Activated CD8-positive, alpha-beta T cell treated with anti-CD3 and anti-CD28 coated beads for 36 hours (primary cell): Measurements from ENCODE around the gene KCNK7. TPM values are rescaled to one million over a fixed set of nuclear protein-coding genes. Genes with fewer than 3 reads are reported as not detected.

Experiments
- ATAC-seq: fragments of 200-7000 bp; cut with Tn5 transposase; one replicate; pipeline ENCODE4 v1.10.0; 2021; ENCODE audit warnings: mild to moderate bottlenecking, moderate library complexity
- CTCF ChIA-PET: fragments of 350-600 bp; sonication (Branson Sonifier 250); formaldehyde crosslinking; loops from one replicate; lab custom pipeline; 2021; ENCODE audit warnings: antibody characterized with exemption; lab: Charles Lee
- POLR2A ChIA-PET: fragments of 350-600 bp; sonication (Branson Sonifier 250); formaldehyde crosslinking; loops from one replicate; lab custom pipeline; 2021; ENCODE audit warnings: antibody characterized with exemption; lab: Charles Lee
- DNase-seq: peaks from one replicate; pipeline ENCODE4 v3.0.0-alpha.2; 2020
- H3K27ac Mint-ChIP-seq: one replicate; pipeline ENCODE4 v1.8.0; 2021; ENCODE audit warnings: mild to moderate bottlenecking, mixed read lengths
- H3K27me3 Mint-ChIP-seq: one replicate; pipeline ENCODE4 v1.8.0; 2021; ENCODE audit warnings: mixed read lengths
- H3K36me3 Mint-ChIP-seq: one replicate; pipeline ENCODE4 v1.8.0; 2021; ENCODE audit warnings: low read depth, mixed read lengths
- H3K4me1 Mint-ChIP-seq: one replicate; pipeline ENCODE4 v1.8.0; 2021; ENCODE audit warnings: low read depth, mixed read lengths
- H3K4me3 Mint-ChIP-seq: one replicate; pipeline ENCODE4 v1.8.0; 2021; ENCODE audit warnings: mild to moderate bottlenecking, moderate library complexity, mixed read lengths
- H3K9me3 Mint-ChIP-seq: one replicate; pipeline ENCODE4 v1.8.0; 2021; ENCODE audit warnings: mixed read lengths
- intact Hi-C: fragments of 100-400 bp; cut with micrococcal nuclease; formaldehyde crosslinking; loops from one replicate; pipeline ENCODE4 v1.10.0; 2022
- total RNA-seq, 2 experiments: library from RNA; stranded (reverse); gene quantifications; one replicate each; pipeline ENCODE4 v1.2.3, GENCODE V29; 2021
- TF ChIP-seq, protein P1 (sequence below): fragments of 200-600 bp; IDR thresholded peaks from one replicate; pipeline ENCODE4 v1.8.0; 2022; ENCODE audit warnings: antibody characterized with exemption, mild to moderate bottlenecking

The KCNK7 gene
- total RNA-seq, 2 experiments from 2014 or later, result 0.77 TPM; not detected in 1

DNA sequence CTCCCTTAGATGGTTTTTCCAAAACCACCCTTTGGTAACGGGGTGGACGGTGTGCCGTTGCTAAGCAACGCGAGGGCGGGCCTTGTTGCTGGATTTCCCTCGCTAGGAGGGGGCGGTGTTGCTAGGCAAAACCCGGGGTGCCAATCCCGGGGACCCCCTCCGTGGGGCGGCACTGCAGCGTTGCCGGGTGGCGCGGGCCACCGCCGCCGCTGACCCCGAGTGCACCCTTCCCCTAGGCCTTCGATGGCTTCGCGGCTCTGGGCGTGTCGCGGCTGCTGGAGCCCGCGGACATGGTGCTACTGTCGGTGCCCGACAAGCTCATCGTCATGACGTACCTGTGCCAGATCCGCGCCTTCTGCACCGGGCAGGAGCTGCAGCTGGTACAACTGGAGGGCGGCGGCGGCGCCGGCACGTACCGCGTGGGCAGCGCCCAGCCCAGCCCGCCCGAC, 10.9 kb downstream of the KCNK7 start:
- Mint-ChIP-seq H3K27me3 (no peaks in the 10 kb centered on the region), H3K27ac (no peak overlapping the region), H3K4me3 (no peak overlapping the region), H3K36me3 (peaks cover 31% of the 10 kb centered on the region), H3K9me3 (no peaks in the 10 kb centered on the region), H3K4me1 (peaks cover 41% of the 10 kb centered on the region)
- DNase-seq (no peak), ATAC-seq (no peak)
- intact Hi-C loops, result no loop called here
- POLR2A ChIA-PET, result interaction anchor here (6.7 kb wide), 1 partner anchor 13 kb away, joined by 51 read pairs; the partner anchor contains the start of genes FAM89B and ZNRD2
- CTCF ChIA-PET, result interaction anchor here (2.0 to 6.1 kb wide), 3 partner anchors 8 to 10 kb away, joined by 12 to 84 read pairs (median 24); partner anchors contain the start of genes EHBP1L1 and KCNK7
- TF ChIP-seq, protein P1, sequence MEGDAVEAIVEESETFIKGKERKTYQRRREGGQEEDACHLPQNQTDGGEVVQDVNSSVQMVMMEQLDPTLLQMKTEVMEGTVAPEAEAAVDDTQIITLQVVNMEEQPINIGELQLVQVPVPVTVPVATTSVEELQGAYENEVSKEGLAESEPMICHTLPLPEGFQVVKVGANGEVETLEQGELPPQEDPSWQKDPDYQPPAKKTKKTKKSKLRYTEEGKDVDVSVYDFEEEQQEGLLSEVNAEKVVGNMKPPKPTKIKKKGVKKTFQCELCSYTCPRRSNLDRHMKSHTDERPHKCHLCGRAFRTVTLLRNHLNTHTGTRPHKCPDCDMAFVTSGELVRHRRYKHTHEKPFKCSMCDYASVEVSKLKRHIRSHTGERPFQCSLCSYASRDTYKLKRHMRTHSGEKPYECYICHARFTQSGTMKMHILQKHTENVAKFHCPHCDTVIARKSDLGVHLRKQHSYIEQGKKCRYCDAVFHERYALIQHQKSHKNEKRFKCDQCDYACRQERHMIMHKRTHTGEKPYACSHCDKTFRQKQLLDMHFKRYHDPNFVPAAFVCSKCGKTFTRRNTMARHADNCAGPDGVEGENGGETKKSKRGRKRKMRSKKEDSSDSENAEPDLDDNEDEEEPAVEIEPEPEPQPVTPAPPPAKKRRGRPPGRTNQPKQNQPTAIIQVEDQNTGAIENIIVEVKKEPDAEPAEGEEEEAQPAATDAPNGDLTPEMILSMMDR, result no peak

- peaks cover 35% of the 10 kb centered on the region for H3K4me1 Mint-ChIP-seq
- CTCF ChIA-PET, result interaction anchor here (1.0 to 5.7 kb wide), 3 partner anchors 10 to 43 kb away, joined by 3 to 24 read pairs (median 3); partner anchors contain the start of gene KCNK7
- TF ChIP-seq, protein P1, result no peak
- POLR2A ChIA-PET, result interaction anchor here (0.9 to 1.8 kb wide), 2 partner anchors 12 to 43 kb away, joined by 3 to 10 read pairs; partner anchors contain the start of gene FAM89B
- DNase-seq (no peak), ATAC-seq (no peak)
- no peak overlapping the region for H3K27ac Mint-ChIP-seq
- H3K4me3 Mint-ChIP-seq, result no peak overlapping the region
- H3K36me3 Mint-ChIP-seq, result peaks cover 34% of the 10 kb centered on the region
- no peaks in the 10 kb centered on the region for H3K9me3 Mint-ChIP-seq
- intact Hi-C loops, result no loop called here
- H3K27me3 Mint-ChIP-seq, result no peaks in the 10 kb centered on the region
Measured at GRCh38 chr11:65584106-65584505, 11.5 kb downstream of the KCNK7 start.

DNA sequence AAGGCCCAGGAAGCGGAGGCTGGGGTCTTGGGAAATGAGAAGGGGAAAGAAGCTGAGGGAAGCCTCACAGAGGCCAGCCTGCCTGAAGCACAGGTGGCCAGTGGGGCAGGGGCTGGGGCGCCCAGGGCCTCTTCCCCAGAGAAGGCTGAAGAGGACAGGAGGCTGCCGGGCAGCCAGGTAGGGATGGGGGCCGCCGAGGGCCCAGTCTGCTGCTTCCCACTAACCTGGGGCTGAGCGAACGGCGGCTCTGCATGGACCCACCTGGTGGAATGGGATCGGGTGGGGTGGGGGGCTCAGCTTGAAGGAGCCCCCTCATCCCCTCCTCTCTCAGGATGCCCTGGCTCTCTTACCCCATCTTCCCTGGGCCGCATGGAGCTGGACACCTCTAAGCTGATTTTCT, 12.0 kb downstream of the KCNK7 start:
- peak overlapping the region; percentile 29 for H3K27ac Mint-ChIP-seq
- intact Hi-C loops, result no loop called here
- CTCF ChIA-PET, result interaction anchor here (1.0 to 5.7 kb wide), 3 partner anchors 11 to 42 kb away, joined by 3 to 24 read pairs (median 3); partner anchors contain the start of gene KCNK7
- H3K4me1 Mint-ChIP-seq, result peaks cover 31% of the 10 kb centered on the region
- no peak overlapping the region for H3K4me3 Mint-ChIP-seq
- DNase-seq, result no peak
- H3K36me3 Mint-ChIP-seq, result peaks cover 37% of the 10 kb centered on the region
- ATAC-seq, result no peak
- no peaks in the 10 kb centered on the region for H3K27me3 Mint-ChIP-seq
- no peaks in the 10 kb centered on the region for H3K9me3 Mint-ChIP-seq
- TF ChIP-seq, protein P1, result no peak
- POLR2A ChIA-PET, result interaction anchor here (0.9 to 1.8 kb wide), 3 partner anchors 11 to 81 kb away, joined by 3 to 10 read pairs (median 6); partner anchors contain the start of gene FAM89B

- H3K27me3 Mint-ChIP-seq, result no peaks in the 10 kb centered on the region
- TF ChIP-seq, protein P1, result no peak
- H3K4me1 Mint-ChIP-seq, result peaks cover 32% of the 10 kb centered on the region
- DNase-seq (no peak), ATAC-seq (no peak)
- peaks cover 40% of the 10 kb centered on the region for H3K36me3 Mint-ChIP-seq
- ChIA-PET CTCF (interaction anchor here (5.7 kb wide), 1 partner anchor 12 kb away, joined by 24 read pairs; the partner anchor contains the start of gene KCNK7), POLR2A (interaction anchor here (1.1 to 1.8 kb wide), 2 partner anchors 42 to 79 kb away, joined by 4 to 6 read pairs; no protein-coding TSS in a partner anchor)
- H3K9me3 Mint-ChIP-seq, result no peaks in the 10 kb centered on the region
- no peak overlapping the region for H3K4me3 Mint-ChIP-seq
- H3K27ac Mint-ChIP-seq, result peak overlapping the region; percentile 49
- intact Hi-C loops, result no loop called here
Measured at GRCh38 chr11:65581928-65582327, 13.7 kb downstream of the KCNK7 start.

DNA sequence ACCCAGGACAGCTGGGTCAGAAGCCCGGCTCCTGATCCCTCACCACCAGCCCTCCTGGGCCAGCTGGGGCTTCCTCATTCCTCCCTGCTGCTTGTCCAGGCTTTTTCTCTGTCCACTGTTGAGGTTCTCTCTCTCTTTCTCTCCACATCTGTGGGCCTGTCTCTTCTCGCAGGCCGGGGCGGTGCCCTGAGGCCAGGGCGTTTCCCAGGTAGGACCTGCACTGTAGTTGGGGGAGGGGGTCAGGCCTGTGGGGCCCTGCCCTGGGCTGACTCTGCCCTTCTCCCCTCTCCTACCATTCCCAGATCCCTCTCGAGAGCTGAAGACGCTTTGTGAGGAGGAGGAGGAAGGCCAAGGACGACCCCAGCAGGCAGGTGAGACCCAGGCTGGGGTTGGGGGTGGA, 14.8 kb downstream of the KCNK7 start:
- Mint-ChIP-seq H3K27ac (no peak overlapping the region), H3K36me3 (peaks cover 35% of the 10 kb centered on the region), H3K4me3 (no peak overlapping the region), H3K9me3 (no peaks in the 10 kb centered on the region), H3K27me3 (no peaks in the 10 kb centered on the region), H3K4me1 (peaks cover 26% of the 10 kb centered on the region)
- intact Hi-C loops, result no loop called here
- no peak for ATAC-seq
- TF ChIP-seq, protein P1, result no peak
- CTCF ChIA-PET, result interaction anchor here (5.7 kb wide), 1 partner anchor 14 kb away, joined by 24 read pairs; the partner anchor contains the start of gene KCNK7
- POLR2A ChIA-PET, result interaction anchor here (0.9 to 1.4 kb wide), 3 partner anchors 13 to 29 kb away, joined by 3 to 4 read pairs (median 3); no protein-coding TSS in a partner anchor
- no peak for DNase-seq
